A673 (cell line): Measurements from ENCODE around the gene KCNMA1. TPM values are rescaled to one million over a fixed set of nuclear protein-coding genes. Genes with fewer than 3 reads are reported as not detected.

Experiments used
- BruUV-seq: library from RNA; stranded (reverse); fragments of 400-500 nt; replicated peaks from 2 replicates; lab custom pipeline; 2021; lab: Mats Ljungman, UMichigan
- CTCF ChIA-PET: fragments of 300-600 bp; sonication (Branson Sonifier 250); formaldehyde crosslinking; loops from one replicate; lab custom pipeline; 2022; ENCODE audit warnings: antibody characterized with exemption; lab: Charles Lee
- POLR2A ChIA-PET: fragments of 300-600 bp; sonication (Branson Sonifier 250); formaldehyde crosslinking; loops from one replicate; lab custom pipeline; 2022; ENCODE audit warnings: antibody characterized with exemption; ENCODE audit not compliant: low non-redundant PET; lab: Charles Lee
- DNase-seq: peaks from one replicate; pipeline ENCODE4 v3.0.0-alpha.2; 2015; ENCODE audit warnings: low spot score
- H3K27ac ChIP-seq: fragments of 200-600 bp; sonication (generic); 2 replicates; pipeline ENCODE4 v1.5.1; 2016; ENCODE audit warnings: mixed run types, low read depth, mild to moderate bottlenecking, mixed read lengths, antibody characterized with exemption, low read length; ENCODE audit not compliant: poor library complexity, severe bottlenecking
- H3K27me3 ChIP-seq: fragments of 200-600 bp; sonication (generic); replicated peaks from 2 replicates; pipeline ENCODE4 v1.6.1; 2017; ENCODE audit warnings: mixed run types, low read depth, mild to moderate bottlenecking, mixed read lengths, antibody characterized with exemption, low read length; ENCODE audit not compliant: insufficient read depth, poor library complexity
- H3K36me3 ChIP-seq: fragments of 200-600 bp; sonication (generic); 2 replicates; pipeline ENCODE4 v1.6.1; 2016; ENCODE audit warnings: mixed run types, mild to moderate bottlenecking, mixed read lengths, antibody characterized with exemption, low read length; ENCODE audit not compliant: insufficient read depth, poor library complexity, severe bottlenecking
- H3K4me1 ChIP-seq: fragments of 200-600 bp; sonication (generic); 2 replicates; pipeline ENCODE4 v1.6.1; 2017; ENCODE audit warnings: mixed run types, mild to moderate bottlenecking, mixed read lengths, antibody characterized with exemption, low read length; ENCODE audit not compliant: insufficient read depth, poor library complexity, severe bottlenecking
- H3K4me3 ChIP-seq: fragments of 200-600 bp; sonication (generic); 2 replicates; pipeline ENCODE4 v1.5.1; 2016; ENCODE audit warnings: low read depth, mixed run types, mild to moderate bottlenecking, mixed read lengths, low read length; ENCODE audit not compliant: poor library complexity, severe bottlenecking
- H3K9me3 ChIP-seq: fragments of 200-600 bp; sonication (generic); 2 replicates; pipeline ENCODE4 v1.6.1; 2016; ENCODE audit warnings: mixed run types, low read depth, mild to moderate bottlenecking, mixed read lengths, antibody characterized with exemption, low read length; ENCODE audit not compliant: poor library complexity, severe bottlenecking
- CTCF ChIP-seq: fragments of 300-800, 200-600 bp; sonication (generic); conservative IDR thresholded peaks from 2 replicates; pipeline ENCODE4 v1.5.1; 2017; ENCODE audit warnings: low read depth, mild to moderate bottlenecking, antibody characterized with exemption, low read length, moderate library complexity, mixed read lengths
- EZH2 ChIP-seq: fragments of 200-600 bp; sonication (generic); IDR thresholded peaks from 2 replicates; pipeline ENCODE4 v1.6.1; 2017; ENCODE audit warnings: borderline replicate concordance, low read depth, mild to moderate bottlenecking, mixed read lengths, antibody characterized with exemption, low read length; ENCODE audit not compliant: poor library complexity, severe bottlenecking
- intact Hi-C: fragments of 100-400 bp; cut with micrococcal nuclease; formaldehyde crosslinking; loops from one replicate; pipeline ENCODE4 v1.10.0; 2022; ENCODE audit not compliant: unreplicated experiment
- total RNA-seq: library from RNA; stranded (reverse); gene quantifications from 2 replicates; pipeline ENCODE4 v1.2.3, GENCODE V29; 2021

The KCNMA1 gene
- total RNA-seq, 1 experiment from 2014 or later, result 0.84 TPM

- TF ChIP-seq EZH2, result no peak
- no peak for TF ChIP-seq CTCF
- Histone ChIP-seq H3K36me3 (no peaks in the 10 kb centered on the region), H3K4me1 (peaks cover 5% of the 10 kb centered on the region), H3K9me3 (no peaks in the 10 kb centered on the region), H3K4me3 (no peak overlapping the region), H3K27me3 (no peaks in the 10 kb centered on the region), H3K27ac (no peak overlapping the region)
- DNase-seq, result no peak
- CTCF ChIA-PET, result no interaction called here
- BruUV-seq, result no TSS peak
- POLR2A ChIA-PET, result no interaction called here
- intact Hi-C loops, result no loop called here
Measured at GRCh38 chr10:77010430-77010829, 627.2 kb downstream of the KCNMA1 start.

GRCh38 chr10:77007834-77008233 is 629.8 kb downstream of the KCNMA1 start:
- intact Hi-C loops, result loop anchor here (5.0 to 10.0 kb wide), 2 partner anchors 104 to 973 kb away; no protein-coding TSS in a partner anchor
- H3K4me3 ChIP-seq, result no peak overlapping the region
- no peak for DNase-seq
- H3K27me3 ChIP-seq, result peaks cover 7% of the 10 kb centered on the region
- no peaks in the 10 kb centered on the region for H3K36me3 ChIP-seq
- H3K9me3 ChIP-seq, result no peaks in the 10 kb centered on the region
- no peak overlapping the region for H3K27ac ChIP-seq
- no peak for TF ChIP-seq EZH2
- TF ChIP-seq CTCF, result no peak
- no TSS peak for BruUV-seq
- ChIA-PET POLR2A (no interaction called here), CTCF (no interaction called here)
- peaks cover 3% of the 10 kb centered on the region for H3K4me1 ChIP-seq

GRCh38 chr10:77006836-77007511 is 630.6 kb downstream of the KCNMA1 start:
- no TSS peak for BruUV-seq
- H3K36me3 ChIP-seq, result no peaks in the 10 kb centered on the region
- ChIA-PET POLR2A (no interaction called here), CTCF (interaction anchor here (0.5 kb wide), 1 partner anchor 103 kb away, joined by 3 read pairs; no protein-coding TSS in a partner anchor)
- H3K4me3 ChIP-seq, result no peak overlapping the region
- H3K27me3 ChIP-seq, result peaks cover 16% of the 10 kb centered on the region
- intact Hi-C loops, result loop anchor here (5.0 to 10.0 kb wide), 2 partner anchors 105 to 972 kb away; no protein-coding TSS in a partner anchor
- DNase-seq, result no peak
- no peaks in the 10 kb centered on the region for H3K4me1 ChIP-seq
- no peak overlapping the region for H3K27ac ChIP-seq
- H3K9me3 ChIP-seq, result no peaks in the 10 kb centered on the region
- TF ChIP-seq CTCF (no peak), EZH2 (no peak)
